Heart right ventricle (tissue), 16 donors: Measurements from ENCODE around the gene CD200R1L. TPM values are rescaled to one million over a fixed set of nuclear protein-coding genes. Genes with fewer than 3 reads are reported as not detected.

Source experiments
- ATAC-seq, 8 donors: fragments of 200-7000 bp; cut with Tn5 transposase; one replicate each; pipeline ENCODE4 v1.9.1; 2020; ENCODE audit warnings: mild to moderate bottlenecking in 8 of 8, moderate library complexity in 8 of 8, moderate number of reproducible peaks in 1 of 8
- DNase-seq, 2 donors: peaks; one replicate each; pipeline ENCODE4 v3.0.0-alpha.2; 2020
- H3K27ac ChIP-seq, 10 donors: fragments of 200-600 bp; sonication (generic) in 2 of 10; one replicate each; pipeline versions ENCODE4 v1.5.0 to v1.8.0; 2020 to 2022; ENCODE audit warnings: mild to moderate bottlenecking in 3 of 10
- H3K27me3 ChIP-seq, 7 donors: fragments of 200-600 bp; one replicate each; pipeline ENCODE4 v1.8.0; 2021 to 2022; ENCODE audit warnings: mild to moderate bottlenecking in 2 of 7
- H3K36me3 ChIP-seq, 9 donors: fragments of 200-600 bp; sonication (generic) in 1 of 9; one replicate each; pipeline versions ENCODE4 v1.5.0 to v1.8.0; 2020 to 2022; ENCODE audit warnings: mild to moderate bottlenecking in 2 of 9
- H3K4me1 ChIP-seq, 9 donors: fragments of 200-600 bp; sonication (generic) in 1 of 9; one replicate each; pipeline versions ENCODE4 v1.5.0 to v1.8.0; 2020 to 2022; ENCODE audit warnings: mild to moderate bottlenecking in 4 of 9
- H3K4me3 ChIP-seq, 10 donors: fragments of 200-600 bp; sonication (generic) in 2 of 10; one replicate each; pipeline versions ENCODE4 v1.5.0 to v1.8.0; 2020 to 2022; ENCODE audit warnings: mild to moderate bottlenecking in 7 of 10, moderate library complexity in 2 of 10
- H3K9me3 ChIP-seq, 11 donors: fragments of 200-600 bp in 10 of 11; sonication (generic) in 2 of 11; one replicate each; pipeline versions ENCODE4 v1.5.0 to v1.8.0; 2013 to 2022; ENCODE audit warnings: mild to moderate bottlenecking in 2 of 11, control low read depth in 1 of 11, moderate library complexity in 1 of 11
- CTCF ChIP-seq, 9 donors: fragments of 200-600 bp; sonication (generic) in 2 of 9; IDR thresholded peaks; one replicate each; pipeline versions ENCODE4 v1.5.0 to v1.8.0; 2021 to 2022; ENCODE audit warnings: antibody characterized with exemption in 9 of 9, mild to moderate bottlenecking in 5 of 9, moderate library complexity in 1 of 9
- WGBS, 2 donors: extraction: QIAGEN DNeasy Blood & Tissue Kit; methylation state at CpG; one replicate each; pipeline ENCODE4 v1.1.7; 2013; ENCODE audit warnings: inconsistent platforms in 1 of 2; 5-methylcytosine and 5-hydroxymethylcytosine counted together
- intact Hi-C, 10 donors: fragments of 100-400 bp; cut with DNase I; formaldehyde crosslinking; loops; one replicate each; pipeline versions ENCODE4 v1.11.1 to v1.14.2; 2022
- polyA plus RNA-seq, 2 donors: library from polyadenylated mRNA; stranded (reverse); fragments of 200-250 nt; gene quantifications; one replicate each; pipeline ENCODE4 v1.2.3, GENCODE V29; 2013
- total RNA-seq, 10 donors: library from RNA; stranded (reverse); fragmentation: NEBNext Ultra II Directional in 3 of 10; extraction: Animal tissue kit (Norgen Biotek cat#: 25700) in 3 of 10; gene quantifications; one replicate each; pipeline versions ENCODE4 v1.2.1 to v1.2.4, GENCODE V29; 2021 to 2023
- donor health status: Arrhythmogenic right ventricular cardiomyopathy.
- donor health status: ischemic (EF 13 %, LVEDD 7.1; RV severe dilation, severe dysfunction).
- donor health status: healthy with polysubstance abuse.
- donor health status: DM: no; HTN: yes; CAD: no.
- donor health status: DM: no; HTN: no; CAD: no.
- donor health status: ischemic (EF 25% LVEDD 6.9; RV normal size, moderate dysfunction).
- donor health status: ischemic (EF 25% LVEDD 5.7; RV mildly dilated, moderate dysfunction).
- donor health status: healthy.
- donor health status: DM: yes; HTN: yes; CAD: no.
- donor health status: Ischemic cardiomyopathy.
- donor health status: ischemic (EF 35%, LVEDD 5.7; RV mildly dilated, moderate dysfunction).
- donor health status: nonischemic (EF 11% LVEDD 7.7; RV severe dilation, severe dysfunction).
- donor health status: DM: yes; HTN: yes; CAD: no.
- donor health status: PGD.
- donor health status: ischemic (EF 29% LVEDD 5.4; RV normal size, mild dysfunction).
- donor health status: nonischemic (EF 23%, LVEDD 6.1; RV moderate dilation, normal function).

Gene CD200R1L
- total and polyA plus RNA-seq, 12 donors: not detected

GRCh38 chr3:112848196-112848595 is 1.5 kb upstream of the CD200R1L start:
- peaks cover 0 to 26% (median 9%) of the 10 kb centered on the region in 11 donors for H3K9me3 ChIP-seq
- no peak for TF ChIP-seq CTCF (IDR thresholded peaks at IDR 0.05)
- H3K4me1 ChIP-seq: no peaks in the 10 kb centered on the region
- H3K27ac ChIP-seq: no peak overlapping the region
- H3K4me3 ChIP-seq: no peak overlapping the region
- intact Hi-C loops: no loop called here
- ATAC-seq: no peak
- 56 to 63% methylated on average over 3 of the region's 3 CpGs for WGBS, 2 donors
- DNase-seq: no peak
- H3K36me3 ChIP-seq: no peaks in the 10 kb centered on the region
- no peaks in the 10 kb centered on the region for H3K27me3 ChIP-seq

- DNase-seq (no peak), ATAC-seq (no peak)
- no peak for TF ChIP-seq CTCF (IDR thresholded peaks at IDR 0.05)
- Histone ChIP-seq H3K4me3 (no peak overlapping the region), H3K27me3 (no peaks in the 10 kb centered on the region), H3K36me3 (no peaks in the 10 kb centered on the region), H3K27ac (no peak overlapping the region), H3K4me1 (no peaks in the 10 kb centered on the region), H3K9me3 (peaks cover 0 to 31% (median 9%) of the 10 kb centered on the region in 11 donors)
- intact Hi-C loops: no loop called here
- WGBS, 2 donors: 73 to 79% methylated on average over 3 of the region's 3 CpGs
These were observed 1.0 kb upstream of the CD200R1L start for GRCh38 chr3:112847692-112848091.

GRCh38 chr3:112845772-112846171 is 892 bp downstream of the CD200R1L start:
- intact Hi-C loops: no loop called here
- Histone ChIP-seq H3K4me3 (no peak overlapping the region), H3K27me3 (no peaks in the 10 kb centered on the region), H3K4me1 (no peaks in the 10 kb centered on the region), H3K36me3 (no peaks in the 10 kb centered on the region), H3K27ac (no peak overlapping the region), H3K9me3 (peaks cover 0 to 25% (median 7%) of the 10 kb centered on the region in 11 donors)
- DNase-seq: no peak
- WGBS, 2 donors: 77 to 81% methylated on average over 1 of the region's 1 CpG
- no peak for ATAC-seq
- no peak for TF ChIP-seq CTCF (IDR thresholded peaks at IDR 0.05)

GRCh38 chr3:112829046-112829445 is 17.6 kb downstream of the CD200R1L start:
- Histone ChIP-seq H3K4me1 (no peaks in the 10 kb centered on the region), H3K9me3 (no peaks in the 10 kb centered on the region), H3K36me3 (no peaks in the 10 kb centered on the region), H3K27me3 (no peaks in the 10 kb centered on the region), H3K27ac (no peak overlapping the region), H3K4me3 (no peak overlapping the region)
- no peak for ATAC-seq
- 83 to 87% methylated on average over 4 of the region's 4 CpGs for WGBS, 2 donors
- no peak for DNase-seq
- intact Hi-C loops: no loop called here
- TF ChIP-seq CTCF (IDR thresholded peaks at IDR 0.05): no peak
